ENCODE measurements around the gene SIPA1L3. TPM values are rescaled to one million over a fixed set of nuclear protein-coding genes. Genes with fewer than 3 reads are reported as not detected.

SIPA1L3 gene
- total RNA-seq, 1 experiment from 2014 or later, result 125 TPM

DNA sequence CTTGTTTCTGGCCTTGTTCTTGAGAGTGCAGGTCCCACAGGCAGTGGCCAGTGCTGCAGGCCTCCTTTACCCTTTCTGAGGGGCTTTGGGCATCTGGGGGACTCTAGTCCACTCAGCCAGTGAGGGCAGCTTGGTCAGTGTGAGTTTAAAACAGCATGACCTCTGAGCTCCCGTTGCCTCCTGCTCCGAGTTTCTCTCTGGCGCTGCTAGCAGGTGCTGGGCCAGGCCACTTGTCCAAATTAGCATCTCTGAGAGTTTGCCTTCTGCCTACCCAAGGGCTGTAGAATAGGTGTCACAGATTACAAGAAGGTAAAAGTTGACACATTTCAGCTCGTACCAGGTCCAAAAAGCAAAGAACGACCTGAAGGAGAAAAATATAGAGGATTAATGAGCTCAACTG, 105.9 kb downstream of the SIPA1L3 start:
- H3K27me3 ChIP-seq (replicated peaks; ENCODE audit: control insufficient read depth, insufficient read depth, low read length), result no peaks in the 10 kb centered on the region
- Mint-ChIP-seq H3K36me3 (ENCODE audit: insufficient read depth, unreplicated experiment) (peaks cover 88% of the 10 kb centered on the region), H3K4me1 (ENCODE audit: low read depth, unreplicated experiment) (no peaks in the 10 kb centered on the region), H3K27ac (ENCODE audit: unreplicated experiment) (no peak overlapping the region), H3K27me3 (ENCODE audit: insufficient read depth, unreplicated experiment) (no peaks in the 10 kb centered on the region), H3K4me3 (ENCODE audit: unreplicated experiment) (no peak overlapping the region), H3K9me3 (ENCODE audit: unreplicated experiment) (no peaks in the 10 kb centered on the region)
- intact Hi-C loops (cut with micrococcal nuclease; ENCODE audit: unreplicated experiment), result no loop called here
- no TSS peak for BruUV-seq (replicated peaks)
- peaks cover 8% of the 10 kb centered on the region for H3K36me3 ChIP-seq (ENCODE audit: control insufficient read depth, insufficient read depth, low read length)
- no peak for DNase-seq
- TF ChIP-seq, protein P1, sequence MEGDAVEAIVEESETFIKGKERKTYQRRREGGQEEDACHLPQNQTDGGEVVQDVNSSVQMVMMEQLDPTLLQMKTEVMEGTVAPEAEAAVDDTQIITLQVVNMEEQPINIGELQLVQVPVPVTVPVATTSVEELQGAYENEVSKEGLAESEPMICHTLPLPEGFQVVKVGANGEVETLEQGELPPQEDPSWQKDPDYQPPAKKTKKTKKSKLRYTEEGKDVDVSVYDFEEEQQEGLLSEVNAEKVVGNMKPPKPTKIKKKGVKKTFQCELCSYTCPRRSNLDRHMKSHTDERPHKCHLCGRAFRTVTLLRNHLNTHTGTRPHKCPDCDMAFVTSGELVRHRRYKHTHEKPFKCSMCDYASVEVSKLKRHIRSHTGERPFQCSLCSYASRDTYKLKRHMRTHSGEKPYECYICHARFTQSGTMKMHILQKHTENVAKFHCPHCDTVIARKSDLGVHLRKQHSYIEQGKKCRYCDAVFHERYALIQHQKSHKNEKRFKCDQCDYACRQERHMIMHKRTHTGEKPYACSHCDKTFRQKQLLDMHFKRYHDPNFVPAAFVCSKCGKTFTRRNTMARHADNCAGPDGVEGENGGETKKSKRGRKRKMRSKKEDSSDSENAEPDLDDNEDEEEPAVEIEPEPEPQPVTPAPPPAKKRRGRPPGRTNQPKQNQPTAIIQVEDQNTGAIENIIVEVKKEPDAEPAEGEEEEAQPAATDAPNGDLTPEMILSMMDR (IDR thresholded peaks at IDR 0.05; ENCODE audit: insufficient read depth in 1 of 2, low read depth in 1 of 2, low read length in 1 of 2, severe bottlenecking in 1 of 2, unreplicated experiment in 1 of 2), result no peak
- ChIA-PET CTCF (no interaction called here), POLR2A (no interaction called here)
- H3K4me3 ChIP-seq (ENCODE audit: low read depth, low read length), result no peak overlapping the region
- H3K4me1 ChIP-seq, result no peaks in the 10 kb centered on the region
- H3K9me3 ChIP-seq, result no peaks in the 10 kb centered on the region

DNA sequence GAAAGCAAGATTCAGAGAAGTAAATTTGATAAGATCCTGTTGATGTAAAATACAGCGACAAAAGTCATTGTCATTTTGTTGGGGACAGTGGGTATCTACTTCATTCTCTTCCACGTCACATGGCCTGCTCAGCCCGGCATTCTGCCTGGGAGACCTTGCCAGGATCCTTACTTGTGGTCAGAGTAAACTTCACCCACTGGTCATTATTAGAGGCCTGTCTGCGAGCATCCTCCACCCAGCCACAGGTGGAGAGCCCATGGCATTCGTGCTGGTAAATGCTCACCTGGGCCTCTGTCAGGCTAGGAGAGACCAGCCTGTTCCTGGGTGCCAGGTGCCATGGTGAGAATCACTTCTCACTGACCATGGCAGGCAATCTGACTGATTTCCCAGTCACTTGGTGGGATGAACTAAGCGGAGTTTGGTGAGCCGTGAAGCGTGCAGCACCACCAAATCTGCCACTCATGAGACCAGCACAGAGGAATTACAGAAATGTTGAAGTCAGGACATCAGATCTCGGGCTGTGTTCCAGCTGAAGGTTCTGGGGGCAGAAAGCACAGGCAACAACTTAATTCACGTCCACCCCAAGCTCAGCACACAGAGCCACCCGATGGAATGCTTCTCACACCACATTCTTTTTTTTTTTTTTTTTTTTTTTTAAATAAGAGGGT, 107.0 kb downstream of the SIPA1L3 start:
- intact Hi-C loops (cut with micrococcal nuclease; ENCODE audit: unreplicated experiment), result no loop called here
- Histone ChIP-seq H3K4me3 (ENCODE audit: low read depth, low read length) (no peak overlapping the region), H3K27me3 (replicated peaks; ENCODE audit: control insufficient read depth, insufficient read depth, low read length) (no peaks in the 10 kb centered on the region), H3K36me3 (ENCODE audit: control insufficient read depth, insufficient read depth, low read length) (peaks cover 8% of the 10 kb centered on the region), H3K9me3 (no peaks in the 10 kb centered on the region), H3K4me1 (no peaks in the 10 kb centered on the region)
- no peak overlapping the region for H3K4me3 Mint-ChIP-seq (ENCODE audit: unreplicated experiment)
- no peak overlapping the region for H3K27ac Mint-ChIP-seq (ENCODE audit: unreplicated experiment)
- no peak for DNase-seq
- H3K4me1 Mint-ChIP-seq (ENCODE audit: low read depth, unreplicated experiment), result no peaks in the 10 kb centered on the region
- BruUV-seq (replicated peaks), result no TSS peak
- POLR2A ChIA-PET, result no interaction called here
- H3K36me3 Mint-ChIP-seq (ENCODE audit: insufficient read depth, unreplicated experiment), result peaks cover 87% of the 10 kb centered on the region
- CTCF ChIA-PET, result interaction anchor here (0.6 kb wide), 1 partner anchor 15 kb away, joined by 3 read pairs; no protein-coding TSS in a partner anchor
- H3K27me3 Mint-ChIP-seq (ENCODE audit: insufficient read depth, unreplicated experiment), result no peaks in the 10 kb centered on the region
- no peaks in the 10 kb centered on the region for H3K9me3 Mint-ChIP-seq (ENCODE audit: unreplicated experiment)
- TF ChIP-seq, protein P1 (IDR thresholded peaks at IDR 0.05; ENCODE audit: insufficient read depth in 1 of 2, low read depth in 1 of 2, low read length in 1 of 2, severe bottlenecking in 1 of 2, unreplicated experiment in 1 of 2), result no peak

DNA sequence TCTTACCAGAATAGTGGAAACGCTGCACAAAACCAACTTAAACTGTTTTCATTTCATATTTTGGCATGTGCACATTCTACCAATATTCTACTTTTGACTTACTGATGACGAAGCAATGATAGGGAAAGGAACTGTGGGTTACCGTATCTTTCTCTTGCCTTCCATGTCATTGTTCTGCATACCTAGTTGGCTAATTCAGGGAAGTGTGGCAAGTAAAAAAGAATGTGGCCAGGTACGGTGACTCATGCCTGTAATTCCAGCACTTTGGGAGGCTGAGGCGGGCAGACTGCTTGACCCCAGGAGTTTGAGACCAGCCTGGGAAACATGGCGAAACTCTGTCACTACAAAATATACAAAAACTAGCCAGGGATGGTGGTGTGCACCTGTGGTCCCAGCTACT, 108.2 kb downstream of the SIPA1L3 start:
- no peaks in the 10 kb centered on the region for H3K9me3 Mint-ChIP-seq (ENCODE audit: unreplicated experiment)
- peaks cover 6% of the 10 kb centered on the region for H3K36me3 ChIP-seq (ENCODE audit: control insufficient read depth, insufficient read depth, low read length)
- H3K4me3 Mint-ChIP-seq (ENCODE audit: unreplicated experiment), result no peak overlapping the region
- no peaks in the 10 kb centered on the region for H3K4me1 ChIP-seq
- POLR2A ChIA-PET, result no interaction called here
- DNase-seq, result no peak
- H3K36me3 Mint-ChIP-seq (ENCODE audit: insufficient read depth, unreplicated experiment), result peaks cover 75% of the 10 kb centered on the region
- CTCF ChIA-PET, result no interaction called here
- H3K27ac Mint-ChIP-seq (ENCODE audit: unreplicated experiment), result no peak overlapping the region
- H3K4me1 Mint-ChIP-seq (ENCODE audit: low read depth, unreplicated experiment), result no peaks in the 10 kb centered on the region
- H3K27me3 ChIP-seq (replicated peaks; ENCODE audit: control insufficient read depth, insufficient read depth, low read length), result no peaks in the 10 kb centered on the region
- no peaks in the 10 kb centered on the region for H3K9me3 ChIP-seq
- intact Hi-C loops (cut with micrococcal nuclease; ENCODE audit: unreplicated experiment), result no loop called here
- no peaks in the 10 kb centered on the region for H3K27me3 Mint-ChIP-seq (ENCODE audit: insufficient read depth, unreplicated experiment)
- TF ChIP-seq, protein P1 (IDR thresholded peaks at IDR 0.05; ENCODE audit: insufficient read depth in 1 of 2, low read depth in 1 of 2, low read length in 1 of 2, severe bottlenecking in 1 of 2, unreplicated experiment in 1 of 2), result no peak
- no TSS peak for BruUV-seq (replicated peaks)
- H3K4me3 ChIP-seq (ENCODE audit: low read depth, low read length), result no peak overlapping the region
